ENCODE results near the gene C13orf46. TPM values are rescaled to one million over a fixed set of nuclear protein-coding genes. Genes with fewer than 3 reads are reported as not detected.

C13orf46 gene
- total and polyA plus RNA-seq, 5 donors, result 0.20 to 0.76 (median 0.36) TPM

GRCh38 chr13:113933901-113934300 is 40.0 kb downstream of the C13orf46 start:
- DNase-seq, result no peak
- 95% methylated on average over 22 of the region's 22 CpGs for WGBS
- Histone ChIP-seq H3K27me3 (ENCODE audit: control insufficient read depth, insufficient read depth) (no peaks in the 10 kb centered on the region), H3K27ac (ENCODE audit: low read length) (no peak overlapping the region), H3K4me1 (ENCODE audit: control insufficient read depth, insufficient read depth, low read length) (no peaks in the 10 kb centered on the region), H3K4me3 (ENCODE audit: low read length) (no peak overlapping the region), H3K9me3 (ENCODE audit: control insufficient read depth, low read length) (no peaks in the 10 kb centered on the region)
- no peak for ATAC-seq
- intact Hi-C loops (cut with DNase I), result no loop called here

DNA sequence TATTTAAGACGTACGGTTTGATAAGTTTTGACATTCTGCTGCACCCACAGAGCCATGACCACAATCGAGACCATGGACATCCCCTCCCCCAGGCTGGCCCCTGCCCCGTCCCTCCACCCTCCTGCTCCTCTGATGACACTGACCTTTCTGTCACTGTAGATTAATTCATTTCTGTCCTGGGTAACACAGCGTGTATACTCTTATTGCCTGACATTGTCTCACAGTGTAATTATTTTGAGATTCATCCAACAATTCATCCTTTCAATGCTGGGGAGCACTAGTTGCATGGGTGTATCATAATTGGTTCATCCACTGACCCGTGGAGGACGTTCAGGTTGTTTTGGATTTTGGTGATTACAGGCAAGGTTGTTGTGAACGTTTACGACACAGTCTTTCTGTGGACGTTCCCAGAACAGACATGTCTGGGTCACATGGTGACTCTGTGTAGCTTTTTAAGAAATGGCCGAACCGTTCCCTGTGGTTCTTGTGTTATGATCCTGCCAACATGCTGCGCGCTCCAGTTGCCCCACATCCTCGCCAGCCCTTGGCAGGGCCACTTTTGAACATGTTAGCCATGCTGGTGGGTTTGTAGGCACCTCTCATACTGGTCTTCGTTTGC is 41.9 kb downstream of the C13orf46 start:
- WGBS, result 87% methylated on average over 16 of the region's 16 CpGs
- no peak overlapping the region for H3K4me3 ChIP-seq (ENCODE audit: low read length)
- no peaks in the 10 kb centered on the region for H3K9me3 ChIP-seq (ENCODE audit: control insufficient read depth, low read length)
- peaks cover 2% of the 10 kb centered on the region for H3K4me1 ChIP-seq (ENCODE audit: control insufficient read depth, insufficient read depth, low read length)
- no peak for DNase-seq
- intact Hi-C loops (cut with DNase I), result no loop called here
- no peak overlapping the region for H3K27ac ChIP-seq (ENCODE audit: low read length)
- no peaks in the 10 kb centered on the region for H3K27me3 ChIP-seq (ENCODE audit: control insufficient read depth, insufficient read depth)
- no peak for ATAC-seq

DNA sequence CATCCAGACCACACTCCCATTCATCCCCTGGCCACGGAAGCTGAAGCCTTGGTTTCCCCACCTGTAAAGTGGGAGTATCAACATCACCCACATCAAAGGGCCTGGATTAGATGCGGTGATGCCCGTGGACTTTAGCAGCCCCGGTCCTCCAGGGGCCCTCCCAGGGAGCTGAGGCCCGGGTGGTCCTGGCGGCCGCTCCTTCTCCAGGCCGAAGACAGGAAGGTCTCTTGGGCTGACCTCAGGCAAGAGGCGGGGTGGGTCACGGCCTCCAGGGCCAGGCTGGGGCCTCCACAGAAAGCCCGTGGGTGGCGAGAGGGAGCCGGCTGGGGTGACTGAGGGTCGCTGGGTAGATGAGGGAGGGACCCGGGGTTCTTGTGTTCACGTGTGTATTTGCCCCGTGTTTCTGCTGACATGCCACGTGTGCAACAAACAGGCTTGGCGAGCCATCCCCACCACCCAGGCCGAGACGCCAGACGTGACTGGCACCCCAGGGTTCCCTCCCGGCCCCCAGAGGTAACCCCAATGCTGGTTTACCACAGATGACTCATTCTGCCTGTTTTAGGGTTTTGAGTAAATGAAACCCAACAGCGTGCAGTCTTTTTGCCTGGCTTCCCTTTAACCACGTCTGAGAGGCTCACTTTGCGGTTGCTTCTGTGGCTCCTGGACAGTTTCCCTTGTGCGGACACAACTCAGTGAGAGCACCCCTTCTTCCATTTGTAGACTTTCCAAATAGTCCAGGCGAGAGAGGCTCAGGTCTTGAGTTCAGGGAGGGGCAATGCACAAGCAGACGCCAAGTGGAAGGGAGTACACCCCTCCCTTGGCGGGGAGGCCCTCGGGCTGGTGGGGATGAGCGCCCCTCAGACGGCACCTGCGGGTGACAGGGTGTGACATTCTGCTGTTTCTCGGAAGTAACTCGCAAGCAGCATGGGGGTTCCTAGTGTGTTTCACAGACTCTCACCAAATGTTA is 42.9 kb downstream of the C13orf46 start:
- DNase-seq (peak in 1 of 3 donors; percentile 47), ATAC-seq (no peak)
- no peaks in the 10 kb centered on the region for H3K27me3 ChIP-seq (ENCODE audit: control insufficient read depth, insufficient read depth)
- H3K27ac ChIP-seq (ENCODE audit: low read length), result no peak overlapping the region
- H3K9me3 ChIP-seq (ENCODE audit: control insufficient read depth, low read length), result no peaks in the 10 kb centered on the region
- intact Hi-C loops (cut with DNase I), result no loop called here
- peaks cover 4% of the 10 kb centered on the region for H3K4me1 ChIP-seq (ENCODE audit: control insufficient read depth, insufficient read depth, low read length)
- no peak overlapping the region for H3K4me3 ChIP-seq (ENCODE audit: low read length)
- 90% methylated on average over 36 of the region's 36 CpGs for WGBS

DNA sequence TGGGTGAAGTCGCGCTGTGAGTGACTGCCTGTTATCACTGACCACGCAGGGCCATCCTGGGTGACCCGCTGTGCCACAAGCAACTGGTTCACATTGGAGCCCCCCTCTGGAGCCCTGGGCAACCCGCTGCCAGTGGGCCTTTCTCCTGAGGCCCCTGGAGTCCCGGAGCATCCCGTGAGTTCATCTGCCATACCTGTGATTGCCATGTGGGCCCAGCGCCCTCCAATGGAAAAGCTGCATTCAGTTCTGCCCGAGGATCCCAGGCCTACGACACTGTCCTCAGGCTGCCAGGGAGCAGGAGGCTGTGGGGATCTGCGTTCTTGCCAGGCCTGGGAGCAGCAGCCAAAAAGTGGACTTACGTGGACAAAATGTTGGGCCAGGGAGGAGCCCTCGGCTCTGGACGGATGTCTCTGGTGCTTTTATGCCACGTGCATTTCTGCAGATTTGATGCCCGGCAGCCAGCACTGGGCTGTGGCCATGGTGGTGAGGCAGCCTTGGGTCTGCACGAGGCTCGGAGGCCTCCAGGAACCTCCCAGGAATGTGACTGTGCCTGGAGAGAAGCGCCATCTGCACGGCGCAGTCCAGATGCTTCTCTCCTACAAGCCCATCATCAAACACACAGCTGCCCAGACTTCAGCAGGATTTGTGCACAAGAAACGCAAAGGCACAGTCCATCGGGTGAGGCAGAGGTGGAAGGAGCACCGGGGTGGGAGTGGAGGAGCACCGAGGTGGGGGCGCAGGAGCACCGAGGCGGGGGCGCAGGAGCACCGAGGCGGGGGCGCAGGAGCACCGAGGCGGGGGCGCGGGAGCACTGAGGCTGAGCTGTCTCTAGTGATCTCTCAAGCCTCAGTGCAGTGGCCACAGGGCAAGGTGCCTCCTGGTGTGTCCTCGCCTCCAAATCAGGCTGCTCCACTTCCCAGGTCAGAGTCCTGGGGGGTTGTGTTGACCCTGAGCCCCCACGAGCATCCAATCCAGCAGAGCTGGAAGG is 44.0 kb downstream of the C13orf46 start:
- Histone ChIP-seq H3K27me3 (ENCODE audit: control insufficient read depth, insufficient read depth) (no peaks in the 10 kb centered on the region), H3K4me1 (ENCODE audit: control insufficient read depth, insufficient read depth, low read length) (peaks cover 4% of the 10 kb centered on the region), H3K9me3 (ENCODE audit: control insufficient read depth, low read length) (no peaks in the 10 kb centered on the region), H3K4me3 (ENCODE audit: low read length) (no peak overlapping the region), H3K27ac (ENCODE audit: low read length) (no peak overlapping the region)
- 80% methylated on average over 38 of the region's 38 CpGs for WGBS
- peak in 1 of 3 donors; percentile 61 for DNase-seq
- ATAC-seq, result no peak
- intact Hi-C loops (cut with DNase I), result no loop called here

GRCh38 chr13:113928685-113929627 is 44.9 kb downstream of the C13orf46 start:
- no peaks in the 10 kb centered on the region for H3K27me3 ChIP-seq (ENCODE audit: control insufficient read depth, insufficient read depth)
- H3K27ac ChIP-seq (ENCODE audit: low read length), result peak overlapping the region; percentile 3
- H3K4me3 ChIP-seq (ENCODE audit: low read length), result no peak overlapping the region
- peaks cover 4% of the 10 kb centered on the region for H3K4me1 ChIP-seq (ENCODE audit: control insufficient read depth, insufficient read depth, low read length)
- intact Hi-C loops (cut with DNase I), result no loop called here
- no peaks in the 10 kb centered on the region for H3K9me3 ChIP-seq (ENCODE audit: control insufficient read depth, low read length)
- 42% methylated on average over 26 of the region's 26 CpGs for WGBS
- peak; percentile 81 to 88 for ATAC-seq
- DNase-seq, result peak; percentile 84 to 93 (median 93)

DNA sequence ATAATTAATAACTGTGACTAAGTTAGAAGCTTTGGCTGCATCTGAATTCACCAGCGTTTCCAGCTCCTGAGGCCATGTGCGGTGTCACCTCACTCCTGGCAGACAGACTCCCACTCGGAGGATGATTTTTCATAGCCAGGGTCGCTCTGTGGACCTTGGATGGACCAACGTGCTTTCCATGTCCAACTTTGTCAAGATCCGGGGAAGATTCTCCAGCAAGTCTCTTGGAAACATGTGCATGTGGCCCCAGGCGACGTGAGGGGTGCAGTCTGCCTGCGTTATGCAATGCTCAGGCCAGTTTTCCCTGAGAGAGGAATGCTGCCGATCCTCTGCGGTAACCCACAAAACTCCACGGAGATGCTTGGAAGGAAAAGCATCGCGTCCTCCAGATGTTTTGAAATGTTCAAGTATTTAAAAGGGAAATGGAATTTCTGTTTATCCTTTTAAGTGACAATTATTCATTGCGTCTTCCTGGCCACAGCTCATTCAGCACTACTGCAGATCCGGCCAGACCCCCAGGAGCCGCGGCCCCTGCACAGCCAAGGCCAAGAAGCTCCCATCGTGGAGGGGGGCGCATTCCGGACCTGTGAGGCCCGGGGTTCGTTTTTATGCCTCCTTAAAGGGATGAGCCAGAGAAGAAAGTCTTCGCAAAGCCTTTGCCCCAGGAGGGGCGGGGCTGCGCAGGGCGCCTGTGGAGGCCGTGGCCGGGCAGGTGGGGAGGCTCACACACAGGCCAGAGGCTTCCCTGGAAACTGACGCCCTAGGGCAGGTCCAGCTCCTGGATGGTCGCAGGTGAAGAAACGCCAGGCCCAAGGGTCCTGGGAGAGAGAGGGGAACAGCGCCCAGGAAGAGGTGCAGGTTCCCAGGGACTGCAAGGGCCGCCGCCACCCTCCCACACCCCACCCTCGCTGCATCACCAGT is 46.0 kb downstream of the C13orf46 start:
- DNase-seq, result peak in 1 of 3 donors; percentile 63
- intact Hi-C loops (cut with DNase I), result no loop called here
- peak; percentile 20 to 26 for ATAC-seq
- no peaks in the 10 kb centered on the region for H3K27me3 ChIP-seq (ENCODE audit: control insufficient read depth, insufficient read depth)
- no peak overlapping the region for H3K27ac ChIP-seq (ENCODE audit: low read length)
- no peak overlapping the region for H3K4me3 ChIP-seq (ENCODE audit: low read length)
- 54% methylated on average over 36 of the region's 36 CpGs for WGBS
- no peaks in the 10 kb centered on the region for H3K9me3 ChIP-seq (ENCODE audit: control insufficient read depth, low read length)
- peaks cover 4% of the 10 kb centered on the region for H3K4me1 ChIP-seq (ENCODE audit: control insufficient read depth, insufficient read depth, low read length)

GRCh38 chr13:113926951-113927660 is 46.8 kb downstream of the C13orf46 start:
- 56% methylated on average over 12 of the region's 12 CpGs for WGBS
- H3K9me3 ChIP-seq (ENCODE audit: control insufficient read depth, low read length), result no peaks in the 10 kb centered on the region
- peaks cover 4% of the 10 kb centered on the region for H3K4me1 ChIP-seq (ENCODE audit: control insufficient read depth, insufficient read depth, low read length)
- no peaks in the 10 kb centered on the region for H3K27me3 ChIP-seq (ENCODE audit: control insufficient read depth, insufficient read depth)
- intact Hi-C loops (cut with DNase I), result no loop called here
- H3K4me3 ChIP-seq (ENCODE audit: low read length), result no peak overlapping the region
- H3K27ac ChIP-seq (ENCODE audit: low read length), result peak overlapping the region; percentile 8
- peak in 2 of 3 donors; percentile 76 to 82 for DNase-seq
- peak; percentile 5 to 17 for ATAC-seq

DNA sequence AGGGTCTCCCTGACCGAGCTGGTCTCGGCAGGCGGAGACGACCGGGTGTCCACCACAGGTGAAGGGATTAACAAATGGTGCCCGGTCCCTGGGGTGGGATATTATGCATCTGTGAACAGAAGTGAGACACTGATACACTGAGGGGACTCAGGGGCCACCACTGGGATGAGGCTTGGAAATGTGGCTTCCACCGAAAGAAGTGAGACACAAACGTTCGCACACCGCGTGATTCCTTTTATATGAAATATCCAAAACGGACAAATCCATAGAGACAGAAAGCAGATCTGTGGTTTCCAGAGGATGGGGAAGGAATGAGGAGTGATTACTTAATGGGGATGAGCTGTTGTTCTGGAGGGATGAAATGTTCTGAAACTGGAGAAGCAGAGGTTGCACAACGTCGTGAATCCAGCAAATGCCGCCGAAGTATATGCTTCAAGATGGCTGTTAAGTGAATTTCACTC is 47.5 kb downstream of the C13orf46 start:
- WGBS, result 85% methylated on average over 16 of the region's 16 CpGs
- no peak overlapping the region for H3K4me3 ChIP-seq (ENCODE audit: low read length)
- no peaks in the 10 kb centered on the region for H3K9me3 ChIP-seq (ENCODE audit: control insufficient read depth, low read length)
- ATAC-seq (no peak), DNase-seq (no peak)
- intact Hi-C loops (cut with DNase I), result no loop called here
- peaks cover 4% of the 10 kb centered on the region for H3K4me1 ChIP-seq (ENCODE audit: control insufficient read depth, insufficient read depth, low read length)
- no peaks in the 10 kb centered on the region for H3K27me3 ChIP-seq (ENCODE audit: control insufficient read depth, insufficient read depth)
- H3K27ac ChIP-seq (ENCODE audit: low read length), result no peak overlapping the region
